Mesothelial cell of epicardium (in vitro differentiated cells): ENCODE results near the gene NOC4L. TPM values are rescaled to one million over a fixed set of nuclear protein-coding genes. Genes with fewer than 3 reads are reported as not detected.
"Not testable (repeated sequence)": the region's sequence is repeated elsewhere in the genome, so short reads cannot be mapped to it uniquely, and the experiment has no call there.

Source experiments
- DNase-seq, 2 experiments: peaks; one replicate each; pipeline ENCODE4 v3.0.0; 2021; ENCODE audit warnings: low spot score in 2 of 2; ENCODE audit not compliant: unreplicated experiment in 2 of 2
- H3K27ac Mint-ChIP-seq: 2 replicates; pipeline ENCODE4 v1.8.0; 2021; ENCODE audit warnings: mixed read lengths
- H3K27me3 Mint-ChIP-seq: 2 replicates; pipeline ENCODE4 v1.8.0; 2021; ENCODE audit warnings: low read depth, mixed read lengths
- H3K36me3 Mint-ChIP-seq: 2 replicates; pipeline ENCODE4 v1.8.0; 2021; ENCODE audit warnings: mixed read lengths
- H3K4me1 Mint-ChIP-seq: 2 replicates; pipeline ENCODE4 v1.8.0; 2021; ENCODE audit warnings: mixed read lengths
- H3K4me3 Mint-ChIP-seq: 2 replicates; pipeline ENCODE4 v1.8.0; 2021; ENCODE audit warnings: mild to moderate bottlenecking, moderate library complexity, mixed read lengths
- H3K9me3 Mint-ChIP-seq: 2 replicates; pipeline ENCODE4 v1.8.0; 2021; ENCODE audit warnings: mixed read lengths
- CTCF ChIP-seq: fragments of 200-600 bp; sonication (generic); IDR thresholded peaks from one replicate; pipeline ENCODE4 v1.5.0; 2021; ENCODE audit warnings: antibody characterized with exemption; ENCODE audit not compliant: unreplicated experiment
- total RNA-seq: library from RNA; stranded (reverse); gene quantifications from 3 replicates; pipeline ENCODE4 v1.2.1, GENCODE V29; 2021

The NOC4L gene
- total RNA-seq, 1 donor from 2014 or later, result 25.1 TPM

GRCh38 chr12:132131952-132132351 is 12.3 kb upstream of the NOC4L start:
- H3K4me3 Mint-ChIP-seq, result no peak overlapping the region
- no peaks in the 10 kb centered on the region for H3K27me3 Mint-ChIP-seq
- no peak overlapping the region for H3K27ac Mint-ChIP-seq
- no peak for TF ChIP-seq CTCF
- DNase-seq, result no peak
- no peaks in the 10 kb centered on the region for H3K4me1 Mint-ChIP-seq
- H3K9me3 Mint-ChIP-seq, result peaks cover 33% of the 10 kb centered on the region
- H3K36me3 Mint-ChIP-seq, result peaks cover 39% of the 10 kb centered on the region

- Mint-ChIP-seq H3K27me3 (no peaks in the 10 kb centered on the region), H3K4me3 (no peak overlapping the region), H3K27ac (no peak overlapping the region), H3K4me1 (no peaks in the 10 kb centered on the region), H3K36me3 (peaks cover 33% of the 10 kb centered on the region), H3K9me3 (peaks cover 28% of the 10 kb centered on the region)
- DNase-seq, result no peak
- TF ChIP-seq CTCF, result no peak
Observed at GRCh38 chr12:132132609-132133430, 11.4 kb upstream of the NOC4L start.

- H3K27me3 Mint-ChIP-seq, result no peaks in the 10 kb centered on the region
- H3K36me3 Mint-ChIP-seq, result peaks cover 23% of the 10 kb centered on the region
- no peak overlapping the region for H3K27ac Mint-ChIP-seq
- H3K4me3 Mint-ChIP-seq, result no peak overlapping the region
- no peak for TF ChIP-seq CTCF
- peaks cover 15% of the 10 kb centered on the region for H3K9me3 Mint-ChIP-seq
- DNase-seq, result no peak
- no peaks in the 10 kb centered on the region for H3K4me1 Mint-ChIP-seq
Observed at GRCh38 chr12:132133952-132134652, 10.2 kb upstream of the NOC4L start.

GRCh38 chr12:132134653-132135183 is 9.5 kb upstream of the NOC4L start:
- not testable (repeated sequence) for H3K27me3 Mint-ChIP-seq, H3K4me1 Mint-ChIP-seq, DNase-seq, H3K4me3 Mint-ChIP-seq, H3K27ac Mint-ChIP-seq
- Mint-ChIP-seq H3K9me3 (peaks cover 14% of the 10 kb centered on the region), H3K36me3 (peaks cover 22% of the 10 kb centered on the region)

GRCh38 chr12:132136226-132136625 is 8.0 kb upstream of the NOC4L start:
- H3K4me3 Mint-ChIP-seq, H3K4me1 Mint-ChIP-seq, H3K27me3 Mint-ChIP-seq, DNase-seq, H3K9me3 Mint-ChIP-seq: not testable (repeated sequence)
- Mint-ChIP-seq H3K36me3 (peaks cover 17% of the 10 kb centered on the region), H3K27ac (peak overlapping the region; percentile 30)

GRCh38 chr12:132137483-132138125 is 6.7 kb upstream of the NOC4L start:
- no peaks in the 10 kb centered on the region for H3K9me3 Mint-ChIP-seq
- H3K4me1 Mint-ChIP-seq, result no peaks in the 10 kb centered on the region
- no peaks in the 10 kb centered on the region for H3K27me3 Mint-ChIP-seq
- TF ChIP-seq CTCF, result no peak
- DNase-seq, result no peak
- H3K36me3 Mint-ChIP-seq, result peaks cover 12% of the 10 kb centered on the region
- no peak overlapping the region for H3K4me3 Mint-ChIP-seq
- no peak overlapping the region for H3K27ac Mint-ChIP-seq
